ENCODE results near the gene GRB10.

- TF ChIP-seq POLR2A (IDR thresholded peaks at IDR 0.05) (no peak), CTCF (IDR thresholded peaks at IDR 0.05) (no peak)
Measured at GRCh38 chr7:50825465-50825864, 42.8 kb upstream of the GRB10 start.
